ENCODE data around the gene CTNS. TPM values are rescaled to one million over a fixed set of nuclear protein-coding genes. Genes with fewer than 3 reads are reported as not detected.
"Not testable (repeated sequence)": the region's sequence is repeated elsewhere in the genome, so short reads cannot be mapped to it uniquely, and the experiment has no call there.

The CTNS gene
- total and polyA plus RNA-seq, 2 donors: 7.3 to 8.8 TPM

GRCh38 chr17:3705718-3705984 is 69.1 kb downstream of the CTNS start:
- H3K27ac ChIP-seq (ENCODE audit: low read depth in 1 of 2, low read length in 1 of 2); H3K4me3 ChIP-seq (ENCODE audit: low read length in 2 of 2); H3K27me3 ChIP-seq (ENCODE audit: control insufficient read depth in 2 of 2, insufficient read depth in 1 of 2, low read length in 1 of 2); H3K9me3 ChIP-seq (ENCODE audit: control insufficient read depth in 2 of 2, insufficient read depth in 1 of 2, low read length in 1 of 2); DNase-seq (ENCODE audit: low read depth in 6 of 9, low spot score in 9 of 9): not testable (repeated sequence)
- peaks cover 2 to 16% of the 10 kb centered on the region in 2 donors for H3K4me1 ChIP-seq (ENCODE audit: control insufficient read depth in 2 of 2, insufficient read depth in 2 of 2, low read length in 2 of 2)
- 94% methylated on average over 1 of the region's 1 CpG for WGBS
- peaks cover 7 to 43% of the 10 kb centered on the region in 2 donors for H3K36me3 ChIP-seq (ENCODE audit: control insufficient read depth in 2 of 2, insufficient read depth in 2 of 2, low read length in 1 of 2)

GRCh38 chr17:3708366-3708765 is 71.8 kb downstream of the CTNS start:
- Histone ChIP-seq H3K27ac (ENCODE audit: low read depth in 1 of 2, low read length in 1 of 2) (no peak overlapping the region), H3K27me3 (ENCODE audit: control insufficient read depth in 2 of 2, insufficient read depth in 1 of 2, low read length in 1 of 2) (no peaks in the 10 kb centered on the region)
- 90% methylated on average over 3 of the region's 3 CpGs for WGBS

DNA sequence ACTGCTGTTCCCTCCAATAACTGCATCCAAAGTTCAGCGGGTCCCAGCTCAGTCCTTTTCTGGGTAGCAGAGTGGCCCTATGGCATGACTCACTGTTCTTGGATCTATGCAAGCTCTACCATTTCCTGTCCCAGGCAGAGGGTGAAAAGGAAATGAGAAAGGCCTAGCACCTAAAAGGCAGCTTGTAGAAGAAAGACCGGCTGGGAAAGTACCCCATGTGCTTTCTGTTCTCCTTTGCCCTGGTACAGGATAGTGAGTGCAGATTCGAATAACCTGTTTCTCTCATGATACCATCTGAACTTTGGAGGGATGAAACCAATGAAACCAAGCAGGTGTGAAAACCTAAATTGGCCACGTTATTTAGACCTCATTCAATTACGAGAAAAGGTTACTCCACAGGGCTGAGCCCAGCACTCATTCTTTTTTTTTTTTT is 74.4 kb downstream of the CTNS start:
- Histone ChIP-seq H3K27ac (ENCODE audit: low read depth in 1 of 2, low read length in 1 of 2) (peak overlapping the region; percentile 76 to 85), H3K36me3 (ENCODE audit: control insufficient read depth in 2 of 2, insufficient read depth in 2 of 2, low read length in 1 of 2) (peaks cover 16 to 36% of the 10 kb centered on the region in 2 donors), H3K9me3 (ENCODE audit: control insufficient read depth in 2 of 2, insufficient read depth in 1 of 2, low read length in 1 of 2) (no peaks in the 10 kb centered on the region), H3K4me1 (ENCODE audit: control insufficient read depth in 2 of 2, insufficient read depth in 2 of 2, low read length in 2 of 2) (peaks cover 16 to 50% of the 10 kb centered on the region in 2 donors), H3K27me3 (ENCODE audit: control insufficient read depth in 2 of 2, insufficient read depth in 1 of 2, low read length in 1 of 2) (no peaks in the 10 kb centered on the region), H3K4me3 (ENCODE audit: low read length in 2 of 2) (no peak overlapping the region)
- DNase-seq (ENCODE audit: low read depth in 6 of 9, low spot score in 9 of 9): peak in 7 of 9 donors; percentile 65 to 92 (median 78)
- 18% methylated on average over 5 of the region's 5 CpGs for WGBS

More at GRCh38 chr17:3708366-3708765, 71.8 kb downstream of the CTNS start:
- Histone ChIP-seq H3K4me3 (ENCODE audit: low read length in 2 of 2) (no peak overlapping the region), H3K4me1 (ENCODE audit: control insufficient read depth in 2 of 2, insufficient read depth in 2 of 2, low read length in 2 of 2) (peaks cover 16 to 41% of the 10 kb centered on the region in 2 donors), H3K9me3 (ENCODE audit: control insufficient read depth in 2 of 2, insufficient read depth in 1 of 2, low read length in 1 of 2) (no peaks in the 10 kb centered on the region), H3K36me3 (ENCODE audit: control insufficient read depth in 2 of 2, insufficient read depth in 2 of 2, low read length in 1 of 2) (peaks cover 4 to 36% of the 10 kb centered on the region in 2 donors)
- no peak for DNase-seq (ENCODE audit: low read depth in 6 of 9, low spot score in 9 of 9)

Other genes with a start within 250 kb of the CTNS start
- gene OR1E1, start 238.3 kb upstream of the CTNS start, total RNA-seq: not detected
- gene OR1E1, start 238.3 kb upstream of the CTNS start, polyA plus RNA-seq: 0.02 TPM
- not detected for gene OR3A3, start 225.4 kb upstream of the CTNS start, total RNA-seq
- not detected for gene OR3A3, start 225.4 kb upstream of the CTNS start, polyA plus RNA-seq
- gene OR1E2, start 202.9 kb upstream of the CTNS start, total RNA-seq: not detected
- gene OR1E2, start 202.9 kb upstream of the CTNS start, polyA plus RNA-seq: 0.05 TPM
- 0.33 TPM for gene SPATA22, start 164.9 kb upstream of the CTNS start, total RNA-seq
- 0.46 TPM for gene SPATA22, start 164.9 kb upstream of the CTNS start, polyA plus RNA-seq
- gene ASPA, start 160.8 kb upstream of the CTNS start, total RNA-seq: 0.57 TPM
- gene ASPA, start 160.8 kb upstream of the CTNS start, polyA plus RNA-seq: 0.18 TPM
- 0.38 TPM for gene TRPV3, start 78.9 kb upstream of the CTNS start, total RNA-seq
- gene TRPV3, start 78.9 kb upstream of the CTNS start, polyA plus RNA-seq: 0.98 TPM
- 1.3 TPM for gene TRPV1, start 27.3 kb upstream of the CTNS start, total RNA-seq
- gene TRPV1, start 27.3 kb upstream of the CTNS start, polyA plus RNA-seq: 4.9 TPM
- 6.8 TPM for gene SHPK, start 510 bp upstream of the CTNS start, total RNA-seq
- gene SHPK, start 510 bp upstream of the CTNS start, polyA plus RNA-seq: 4.4 TPM
- gene TAX1BP3, start 31.8 kb downstream of the CTNS start, total RNA-seq: 115 TPM
- gene TAX1BP3, start 31.8 kb downstream of the CTNS start, polyA plus RNA-seq: 73.2 TPM
- gene EMC6, start 32.1 kb downstream of the CTNS start, total RNA-seq: 18.3 TPM
- gene EMC6, start 32.1 kb downstream of the CTNS start, polyA plus RNA-seq: 68.7 TPM
- gene P2RX5, start 59.4 kb downstream of the CTNS start, total RNA-seq: 122 TPM
- 108 TPM for gene P2RX5, start 59.4 kb downstream of the CTNS start, polyA plus RNA-seq
- gene HASPIN, start 87.1 kb downstream of the CTNS start, total RNA-seq: 9.1 TPM
- 2.3 TPM for gene HASPIN, start 87.1 kb downstream of the CTNS start, polyA plus RNA-seq
- 129 TPM for gene ITGAE, start 164.4 kb downstream of the CTNS start, total RNA-seq
- gene ITGAE, start 164.4 kb downstream of the CTNS start, polyA plus RNA-seq: 170 TPM
- 26.7 TPM for gene NCBP3, start 209.5 kb downstream of the CTNS start, total RNA-seq
- 46.1 TPM for gene NCBP3, start 209.5 kb downstream of the CTNS start, polyA plus RNA-seq

All from thymus (tissue), 11 donors.